ENCODE measurements around the gene COPZ1. TPM values are rescaled to one million over a fixed set of nuclear protein-coding genes. Genes with fewer than 3 reads are reported as not detected.
A peak's percentile ranks its signal among the peaks of the same experiment; 100 is the strongest.

Gene COPZ1
- total and polyA plus RNA-seq, 9 of the 15 experiments (the other 6 are each of a cell fraction or from before 2014, with no cell fraction given), result 137 to 487 (median 233) TPM

DNA sequence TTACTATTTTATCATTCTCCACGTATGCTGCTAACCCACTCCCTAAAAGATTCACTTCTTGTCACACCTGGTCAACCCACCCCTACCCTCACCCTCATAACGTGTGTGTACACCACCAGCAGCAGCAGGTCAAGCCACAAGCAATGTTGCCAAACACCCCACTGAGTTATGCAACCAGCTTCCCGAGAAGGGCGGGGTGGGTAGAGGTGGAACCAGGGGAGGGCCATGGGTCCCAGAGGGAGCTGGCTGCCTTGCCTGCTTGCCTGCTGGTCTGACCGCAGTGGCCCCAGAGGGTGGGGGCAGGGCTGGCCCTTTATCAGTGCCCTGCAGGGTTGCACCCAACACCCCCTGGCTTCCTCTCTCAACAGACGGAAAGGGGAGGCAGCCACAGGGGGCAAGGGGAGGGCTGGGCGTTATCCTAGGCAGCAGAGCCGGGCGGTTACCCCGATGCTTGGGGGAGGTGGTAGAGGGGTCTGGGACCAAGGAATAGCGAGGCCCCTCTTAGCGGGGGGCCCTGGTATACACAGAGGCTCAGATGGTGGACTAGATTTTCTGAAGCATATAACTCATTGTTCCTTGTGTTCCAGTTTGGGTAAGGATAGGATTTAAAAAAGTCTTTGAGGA, 20.6 kb upstream of the COPZ1 start (continued):
- TF ChIP-seq BHLHE40 (IDR thresholded peaks at IDR 0.05; ENCODE audit: low read length) (peak; percentile 71), TRIM28 (IDR thresholded peaks at IDR 0.05) (peak; percentile 49; the same call in 1 of the 2 replicates), RBM17 (IDR thresholded peaks at IDR 0.05; ENCODE audit: borderline replicate concordance, low read depth, low read length) (no peak), FOXM1 (IDR thresholded peaks at IDR 0.05; ENCODE audit: low read depth) (peak; percentile 92), FOXM1 (CRISPR knock-in tag; IDR thresholded peaks at IDR 0.05; ENCODE audit: low read depth) (no peak), MEF2D (tag; conservative IDR thresholded peaks at IDR 0.05; ENCODE audit: low read depth) (peak; percentile 75), CTBP1 (IDR thresholded peaks at IDR 0.05; ENCODE audit: borderline replicate concordance) (peak; percentile 93), RCOR1 (IDR thresholded peaks at IDR 0.05; ENCODE audit: borderline replicate concordance in 1 of 2, low read depth in 2 of 2, low read length in 2 of 2) (peak; percentile 91 to 93), RBM14 (IDR thresholded peaks at IDR 0.05; ENCODE audit: borderline replicate concordance, insufficient read depth, low read depth, low read length) (no peak), PPARD (CRISPR knock-in tag; IDR thresholded peaks at IDR 0.05) (no peak), DPF2 (IDR thresholded peaks at IDR 0.05) (peak; percentile 99), ZNF584 (CRISPR knock-in tag; IDR thresholded peaks at IDR 0.05; ENCODE audit: low read depth) (peak; percentile 50), ZNF717 (CRISPR knock-in tag; IDR thresholded peaks at IDR 0.05) (no peak), ETV6 (IDR thresholded peaks at IDR 0.05; ENCODE audit: borderline replicate concordance in 1 of 2, low read depth in 2 of 2, low read length in 1 of 2) (peak; percentile 54 to 87; a peak in 3 of 4 replicates), ETV6 (CRISPR knock-in tag; IDR thresholded peaks at IDR 0.05; ENCODE audit: borderline replicate concordance) (0 out of 2 replicates have a peak, but pooled peaks have one; percentile 61), NR4A1 (CRISPR knock-in tag; IDR thresholded peaks at IDR 0.05) (peak; percentile 94; the same call in 1 of the 2 replicates), NR4A1 (tag; IDR thresholded peaks at IDR 0.05) (peak; percentile 94), POLR2H (tag; IDR thresholded peaks at IDR 0.05; ENCODE audit: low read depth) (no peak), ZNF12 (CRISPR knock-in tag; IDR thresholded peaks at IDR 0.05) (no peak), NUFIP1 (IDR thresholded peaks at IDR 0.05; ENCODE audit: partially characterized antibody) (no peak), XRCC5 (IDR thresholded peaks at IDR 0.05; ENCODE audit: low read depth, low read length) (peak; percentile 93), BDP1 (IDR thresholded peaks at IDR 0.05; ENCODE audit: insufficient read depth, insufficient read length) (no peak), ZBED1 (IDR thresholded peaks at IDR 0.05) (peak; percentile 94)
- TF ChIP-seq, protein P1, sequence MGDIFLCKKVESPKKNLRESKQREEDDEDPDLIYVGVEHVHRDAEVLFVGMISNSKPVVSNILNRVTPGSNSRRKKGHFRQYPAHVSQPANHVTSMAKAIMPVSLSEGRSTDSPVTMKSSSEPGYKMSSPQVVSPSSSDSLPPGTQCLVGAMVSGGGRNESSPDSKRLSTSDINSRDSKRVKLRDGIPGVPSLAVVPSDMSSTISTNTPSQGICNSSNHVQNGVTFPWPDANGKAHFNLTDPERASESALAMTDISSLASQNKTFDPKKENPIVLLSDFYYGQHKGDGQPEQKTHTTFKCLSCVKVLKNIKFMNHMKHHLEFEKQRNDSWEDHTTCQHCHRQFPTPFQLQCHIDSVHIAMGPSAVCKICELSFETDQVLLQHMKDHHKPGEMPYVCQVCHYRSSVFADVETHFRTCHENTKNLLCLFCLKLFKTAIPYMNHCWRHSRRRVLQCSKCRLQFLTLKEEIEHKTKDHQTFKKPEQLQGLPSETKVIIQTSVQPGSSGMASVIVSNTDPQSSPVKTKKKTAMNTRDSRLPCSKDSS (IDR thresholded peaks at IDR 0.05; ENCODE audit: low read depth, partially characterized antibody), result no peak
- TF ChIP-seq, protein P2, sequence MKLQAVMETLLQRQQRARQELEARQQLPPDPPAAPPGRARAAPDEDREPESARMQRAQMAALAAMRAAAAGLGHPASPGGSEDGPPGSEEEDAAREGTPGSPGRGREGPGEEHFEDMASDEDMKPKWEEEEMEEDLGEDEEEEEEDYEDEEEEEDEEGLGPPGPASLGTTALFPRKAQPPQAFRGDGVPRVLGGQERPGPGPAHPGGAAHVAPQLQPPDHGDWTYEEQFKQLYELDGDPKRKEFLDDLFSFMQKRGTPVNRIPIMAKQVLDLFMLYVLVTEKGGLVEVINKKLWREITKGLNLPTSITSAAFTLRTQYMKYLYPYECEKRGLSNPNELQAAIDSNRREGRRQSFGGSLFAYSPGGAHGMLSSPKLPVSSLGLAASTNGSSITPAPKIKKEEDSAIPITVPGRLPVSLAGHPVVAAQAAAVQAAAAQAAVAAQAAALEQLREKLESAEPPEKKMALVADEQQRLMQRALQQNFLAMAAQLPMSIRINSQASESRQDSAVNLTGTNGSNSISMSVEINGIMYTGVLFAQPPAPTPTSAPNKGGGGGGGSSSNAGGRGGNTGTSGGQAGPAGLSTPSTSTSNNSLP (IDR thresholded peaks at IDR 0.05; ENCODE audit: borderline replicate concordance, low read depth, low read length), result peak; percentile 27; the same call in 1 of the 2 replicates
- TF ChIP-seq, protein P3, sequence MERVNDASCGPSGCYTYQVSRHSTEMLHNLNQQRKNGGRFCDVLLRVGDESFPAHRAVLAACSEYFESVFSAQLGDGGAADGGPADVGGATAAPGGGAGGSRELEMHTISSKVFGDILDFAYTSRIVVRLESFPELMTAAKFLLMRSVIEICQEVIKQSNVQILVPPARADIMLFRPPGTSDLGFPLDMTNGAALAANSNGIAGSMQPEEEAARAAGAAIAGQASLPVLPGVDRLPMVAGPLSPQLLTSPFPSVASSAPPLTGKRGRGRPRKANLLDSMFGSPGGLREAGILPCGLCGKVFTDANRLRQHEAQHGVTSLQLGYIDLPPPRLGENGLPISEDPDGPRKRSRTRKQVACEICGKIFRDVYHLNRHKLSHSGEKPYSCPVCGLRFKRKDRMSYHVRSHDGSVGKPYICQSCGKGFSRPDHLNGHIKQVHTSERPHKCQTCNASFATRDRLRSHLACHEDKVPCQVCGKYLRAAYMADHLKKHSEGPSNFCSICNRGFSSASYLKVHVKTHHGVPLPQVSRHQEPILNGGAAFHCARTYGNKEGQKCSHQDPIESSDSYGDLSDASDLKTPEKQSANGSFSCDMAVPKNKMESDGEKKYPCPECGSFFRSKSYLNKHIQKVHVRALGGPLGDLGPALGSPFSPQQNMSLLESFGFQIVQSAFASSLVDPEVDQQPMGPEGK (CRISPR knock-in tag; IDR thresholded peaks at IDR 0.05; ENCODE audit: borderline replicate concordance), result peak; percentile 79; the same call in 1 of the 2 replicates
